ENCODE results near the gene NEGR1.

Gene NEGR1

DNA sequence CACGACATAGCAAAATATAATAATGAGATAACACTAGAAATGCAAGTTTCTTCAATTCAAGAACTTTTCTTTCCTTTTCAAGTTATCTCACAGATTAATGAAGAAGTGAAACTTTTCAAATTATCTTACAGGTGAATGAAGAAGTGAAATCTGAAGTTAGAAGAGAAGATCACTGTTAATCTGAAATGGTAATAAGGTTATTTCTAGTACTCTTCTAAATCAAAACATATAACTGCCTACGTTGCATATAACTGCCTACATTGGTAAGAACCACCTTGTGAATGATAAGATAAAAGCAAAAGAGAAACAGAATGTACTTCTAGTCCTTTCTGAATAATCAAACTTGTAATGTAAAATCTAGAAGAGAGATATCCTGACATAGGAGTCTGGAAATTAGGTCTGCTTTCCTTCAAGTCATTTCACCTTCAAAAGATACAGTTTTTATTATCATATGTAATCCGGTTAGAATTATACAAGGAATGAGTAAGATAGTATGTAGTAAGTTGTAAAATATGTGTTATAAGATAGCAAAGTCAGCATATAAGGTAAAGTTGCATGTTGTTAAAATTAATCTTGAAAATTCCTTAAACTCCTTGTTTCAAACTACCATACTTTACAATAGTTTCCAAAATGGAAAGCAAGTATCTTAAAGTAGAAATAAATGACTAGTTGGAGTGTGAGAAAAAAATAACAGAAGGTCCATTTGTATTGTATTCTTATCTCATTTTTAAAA, 679.1 kb downstream of the NEGR1 start:
- H3K9me3 ChIP-seq (ENCODE audit: insufficient read depth, low read depth, low read length) = no peaks in the 10 kb centered on the region
- TF ChIP-seq EZH2phosphoT487 (IDR thresholded peaks at IDR 0.05; ENCODE audit: borderline replicate concordance) = no peak
- TF ChIP-seq, protein P1, sequence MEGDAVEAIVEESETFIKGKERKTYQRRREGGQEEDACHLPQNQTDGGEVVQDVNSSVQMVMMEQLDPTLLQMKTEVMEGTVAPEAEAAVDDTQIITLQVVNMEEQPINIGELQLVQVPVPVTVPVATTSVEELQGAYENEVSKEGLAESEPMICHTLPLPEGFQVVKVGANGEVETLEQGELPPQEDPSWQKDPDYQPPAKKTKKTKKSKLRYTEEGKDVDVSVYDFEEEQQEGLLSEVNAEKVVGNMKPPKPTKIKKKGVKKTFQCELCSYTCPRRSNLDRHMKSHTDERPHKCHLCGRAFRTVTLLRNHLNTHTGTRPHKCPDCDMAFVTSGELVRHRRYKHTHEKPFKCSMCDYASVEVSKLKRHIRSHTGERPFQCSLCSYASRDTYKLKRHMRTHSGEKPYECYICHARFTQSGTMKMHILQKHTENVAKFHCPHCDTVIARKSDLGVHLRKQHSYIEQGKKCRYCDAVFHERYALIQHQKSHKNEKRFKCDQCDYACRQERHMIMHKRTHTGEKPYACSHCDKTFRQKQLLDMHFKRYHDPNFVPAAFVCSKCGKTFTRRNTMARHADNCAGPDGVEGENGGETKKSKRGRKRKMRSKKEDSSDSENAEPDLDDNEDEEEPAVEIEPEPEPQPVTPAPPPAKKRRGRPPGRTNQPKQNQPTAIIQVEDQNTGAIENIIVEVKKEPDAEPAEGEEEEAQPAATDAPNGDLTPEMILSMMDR (conservative IDR thresholded peaks at IDR 0.05; ENCODE audit: low read length) = no peak
- H3F3A ChIP-seq (ENCODE audit: low read depth) = no peaks in the 10 kb centered on the region

DNA sequence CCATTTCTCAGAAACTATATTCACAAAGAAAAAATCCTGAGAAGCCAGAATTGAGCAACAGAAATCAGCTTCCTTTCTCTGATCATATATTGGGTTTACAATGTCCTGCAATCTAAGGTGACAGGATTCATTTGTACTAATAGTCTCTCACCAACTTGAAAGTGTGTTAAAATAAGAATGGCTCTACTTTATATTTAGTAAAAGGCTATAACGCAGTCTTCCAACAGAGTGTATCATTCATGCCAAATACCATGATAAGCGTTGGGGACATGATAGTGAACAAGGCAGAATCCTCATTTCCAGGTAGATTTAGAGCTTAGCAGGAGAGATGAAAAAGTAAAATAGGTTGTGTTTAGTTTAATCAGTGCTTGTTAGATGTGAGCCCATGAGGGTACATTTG, 682.3 kb downstream of the NEGR1 start:
- Histone ChIP-seq H3K79me2 (ENCODE audit: insufficient read depth, low read length) (no peaks in the 10 kb centered on the region), H3K27me3 (ENCODE audit: insufficient read depth, low read length, poor library complexity, severe bottlenecking) (no peaks in the 10 kb centered on the region), H3K9me2 (replicated peaks; ENCODE audit: low read depth, low read length) (no peaks in the 10 kb centered on the region), H3F3A (ENCODE audit: low read depth) (no peaks in the 10 kb centered on the region), H3K4me2 (ENCODE audit: low read depth, low read length, poor library complexity, severe bottlenecking) (no peak overlapping the region), H3K4me1 (ENCODE audit: insufficient read depth, low read length, poor library complexity, severe bottlenecking) (no peaks in the 10 kb centered on the region), H3K9me3 (ENCODE audit: insufficient read depth, low read depth, low read length) (no peaks in the 10 kb centered on the region), H3K9ac (ENCODE audit: low read depth, low read length, poor library complexity, severe bottlenecking) (no peak overlapping the region), H3K4me3 (ENCODE audit: low read length, poor library complexity, severe bottlenecking) (no peak overlapping the region), H3K36me3 (ENCODE audit: insufficient read depth, low read length) (no peaks in the 10 kb centered on the region), H4K20me1 (ENCODE audit: insufficient read depth, low read length, poor library complexity, severe bottlenecking) (no peaks in the 10 kb centered on the region), H2AFZ (ENCODE audit: low read length) (no peak overlapping the region)
- no peak for TF ChIP-seq EZH2phosphoT487 (IDR thresholded peaks at IDR 0.05; ENCODE audit: borderline replicate concordance)
- TF ChIP-seq, protein P1 (conservative IDR thresholded peaks at IDR 0.05; ENCODE audit: low read length) = no peak

More for the DNA sequence above, 679.1 kb downstream of the NEGR1 start:
- Histone ChIP-seq H3K4me2 (ENCODE audit: low read depth, low read length, poor library complexity, severe bottlenecking) (no peak overlapping the region), H3K9me2 (replicated peaks; ENCODE audit: low read depth, low read length) (no peaks in the 10 kb centered on the region), H3K9ac (ENCODE audit: low read depth, low read length, poor library complexity, severe bottlenecking) (no peak overlapping the region), H3K4me1 (ENCODE audit: insufficient read depth, low read length, poor library complexity, severe bottlenecking) (no peaks in the 10 kb centered on the region), H2AFZ (ENCODE audit: low read length) (no peak overlapping the region), H3K36me3 (ENCODE audit: insufficient read depth, low read length) (no peaks in the 10 kb centered on the region), H4K20me1 (ENCODE audit: insufficient read depth, low read length, poor library complexity, severe bottlenecking) (no peaks in the 10 kb centered on the region), H3K79me2 (ENCODE audit: insufficient read depth, low read length) (no peaks in the 10 kb centered on the region), H3K27me3 (ENCODE audit: insufficient read depth, low read length, poor library complexity, severe bottlenecking) (no peaks in the 10 kb centered on the region), H3K4me3 (ENCODE audit: low read length, poor library complexity, severe bottlenecking) (no peak overlapping the region)

DNA sequence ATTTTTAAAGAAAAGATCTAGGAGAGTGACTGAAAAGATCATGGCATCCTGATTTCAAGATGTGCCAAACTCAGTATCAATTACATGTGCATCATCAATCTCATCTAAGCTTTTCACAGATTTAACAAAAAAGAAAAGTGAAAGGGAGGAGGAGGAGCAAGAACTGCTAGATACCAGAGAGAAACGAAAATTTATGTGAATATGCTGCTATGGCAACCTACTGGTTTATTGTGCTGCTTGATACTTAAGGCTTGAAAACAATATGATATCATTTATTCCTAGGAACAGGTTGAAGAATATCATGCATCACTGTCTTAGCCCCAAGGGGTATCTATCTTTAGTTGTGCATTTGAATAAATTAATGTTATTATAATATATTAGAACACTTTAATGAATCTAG, 683.0 kb downstream of the NEGR1 start:
- no peaks in the 10 kb centered on the region for H4K20me1 ChIP-seq (ENCODE audit: insufficient read depth, low read length, poor library complexity, severe bottlenecking)
- no peaks in the 10 kb centered on the region for H3K79me2 ChIP-seq (ENCODE audit: insufficient read depth, low read length)
- no peak overlapping the region for H3K4me2 ChIP-seq (ENCODE audit: low read depth, low read length, poor library complexity, severe bottlenecking)
- H2AFZ ChIP-seq (ENCODE audit: low read length) = no peak overlapping the region
- no peak overlapping the region for H3K4me3 ChIP-seq (ENCODE audit: low read length, poor library complexity, severe bottlenecking)
- H3K9me3 ChIP-seq (ENCODE audit: insufficient read depth, low read depth, low read length) = no peaks in the 10 kb centered on the region
- no peaks in the 10 kb centered on the region for H3K36me3 ChIP-seq (ENCODE audit: insufficient read depth, low read length)
- H3K27me3 ChIP-seq (ENCODE audit: insufficient read depth, low read length, poor library complexity, severe bottlenecking) = no peaks in the 10 kb centered on the region
- H3F3A ChIP-seq (ENCODE audit: low read depth) = no peaks in the 10 kb centered on the region
- H3K9me2 ChIP-seq (replicated peaks; ENCODE audit: low read depth, low read length) = no peaks in the 10 kb centered on the region
- H3K9ac ChIP-seq (ENCODE audit: low read depth, low read length, poor library complexity, severe bottlenecking) = no peak overlapping the region
- TF ChIP-seq, protein P1 (conservative IDR thresholded peaks at IDR 0.05; ENCODE audit: low read length) = no peak
- no peak for TF ChIP-seq EZH2phosphoT487 (IDR thresholded peaks at IDR 0.05; ENCODE audit: borderline replicate concordance)
- no peaks in the 10 kb centered on the region for H3K4me1 ChIP-seq (ENCODE audit: insufficient read depth, low read length, poor library complexity, severe bottlenecking)

Measured in Loucy (cell line).